Measurements from ENCODE around the gene TWF2.

DNA sequence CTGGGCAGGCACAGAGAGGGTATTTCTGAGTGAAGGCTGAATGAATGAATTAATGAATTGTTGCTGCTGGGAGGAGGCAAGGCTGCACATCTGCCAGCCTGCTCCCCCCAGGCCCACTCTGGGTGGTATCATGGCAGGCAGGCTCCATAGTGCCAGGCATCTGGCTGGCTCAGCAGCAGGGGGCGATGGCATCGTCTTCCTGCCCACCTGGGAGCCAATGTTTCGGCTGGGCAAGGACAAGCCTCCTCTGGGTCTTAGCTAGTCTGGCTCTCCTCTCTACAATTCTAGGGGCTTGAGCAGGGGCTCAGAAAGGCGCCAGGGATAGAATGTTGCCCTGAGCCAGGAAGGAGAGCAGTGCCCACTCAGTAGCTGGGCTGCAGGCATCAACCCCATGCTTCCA, 11.8 kb downstream of the TWF2 start:
- peak; percentile 34; the same call in 1 of the 2 replicates for TF ChIP-seq CTCF (conservative IDR thresholded peaks at IDR 0.05; ENCODE audit: low read length)
- TF ChIP-seq EZH2phosphoT487 (IDR thresholded peaks at IDR 0.05; ENCODE audit: borderline replicate concordance): no peak
